K562 (cell line): ENCODE results near the gene FBXO10. TPM values are rescaled to one million over a fixed set of nuclear protein-coding genes. Genes with fewer than 3 reads are reported as not detected.

Experiments used
- CTBP1 ChIP-seq: fragments of 450-650 bp; IDR thresholded peaks from 2 replicates; pipeline ENCODE4 v1.6.1; 2016; ENCODE audit warnings: borderline replicate concordance
- ELF1 ChIP-seq: fragments of 200-800 bp; sonication (Bioruptor generic); IDR thresholded peaks from 2 replicates; pipeline ENCODE4 v1.6.1; 2016; ENCODE audit warnings: missing genetic modification characterization, missing compliant biosample characterization
- GTF3C2 ChIP-seq: IDR thresholded peaks from 3 replicates; pipeline ENCODE4 v1.6.1; 2011; ENCODE audit warnings: borderline replicate concordance, mild to moderate bottlenecking, moderate library complexity; ENCODE audit not compliant: insufficient read length; ENCODE audit errors: extremely low read depth
- PCBP1 ChIP-seq: fragments of 200-400 bp; formaldehyde crosslinking; IDR thresholded peaks from 2 replicates; pipeline ENCODE4 v1.6.1; 2018; ENCODE audit warnings: mild to moderate bottlenecking, low read depth, low read length; ENCODE audit not compliant: poor library complexity, severe bottlenecking
- SIRT6 ChIP-seq: IDR thresholded peaks from one replicate; pipeline ENCODE4 v1.6.1; 2012; ENCODE audit warnings: low read depth, mild to moderate bottlenecking, control low read depth, inconsistent platforms, low read length, moderate library complexity
- SMARCB1 ChIP-seq: IDR thresholded peaks from 2 replicates; pipeline ENCODE4 v1.6.1; 2011; ENCODE audit warnings: improper control_type of control experiment, low read depth; ENCODE audit not compliant: insufficient read length
- THRB ChIP-seq: fragments of 450-650 bp; formaldehyde crosslinking; conservative IDR thresholded peaks from 2 replicates; pipeline ENCODE4 v1.4.0; 2022; ENCODE audit warnings: mild to moderate bottlenecking, missing genetic modification characterization
- ZFPM2 ChIP-seq: fragments of 250-450 bp; sonication (Bioruptor Pico); IDR thresholded peaks from 2 replicates; pipeline ENCODE4 v1.5.1; 2022; ENCODE audit warnings: mild to moderate bottlenecking
- ZKSCAN8 ChIP-seq: fragments of 200-800 bp; sonication (Bioruptor generic); IDR thresholded peaks from 2 replicates; pipeline ENCODE4 v1.6.1; 2016; ENCODE audit warnings: missing genetic modification characterization, missing compliant biosample characterization
- ZNF140 ChIP-seq: fragments of 250-450 bp; sonication (Bioruptor Pico); IDR thresholded peaks from 2 replicates; pipeline ENCODE4 v1.8.0; 2021; ENCODE audit warnings: moderate library complexity, mild to moderate bottlenecking, inconsistent platforms
- ZNF239 ChIP-seq: fragments of 250-450 bp; sonication (Bioruptor Pico); IDR thresholded peaks from 2 replicates; pipeline ENCODE4 v1.4.0; 2020; ENCODE audit warnings: mild to moderate bottlenecking
- ZNF444 ChIP-seq: fragments of 250-450 bp; sonication (Bioruptor Pico); IDR thresholded peaks from 2 replicates; pipeline ENCODE4 v1.4.0; 2020; ENCODE audit warnings: mild to moderate bottlenecking, moderate library complexity
- ZNF76 ChIP-seq: fragments of 250-450 bp; sonication (Bioruptor Pico); IDR thresholded peaks from 2 replicates; pipeline ENCODE4 v1.4.0; 2020; ENCODE audit warnings: mild to moderate bottlenecking, moderate library complexity, borderline replicate concordance
- ZNF778 ChIP-seq: fragments of 450-650 bp; formaldehyde crosslinking; IDR thresholded peaks from 2 replicates; pipeline ENCODE4 v1.4.0; 2020; ENCODE audit warnings: mild to moderate bottlenecking, moderate library complexity
- polyA plus RNA-seq, 8 experiments: library from polyadenylated mRNA; depleted of rRNA in 4 of 8; stranded (reverse) in 5 of 8; unstranded in 3 of 8; fragments of >200 nt; fragmentation: Nextera tagmentation in 2 of 8; fragmentation: Illumina TruSeq in 1 of 8; extraction: Ambion mirVana in 2 of 8; extraction: Trizol in 1 of 8; gene quantifications; 2 replicates each; pipeline versions ENCODE4 v1.2.1 to v1.2.3, GENCODE V29; 2011 to 2014; ENCODE audit warnings: inconsistent platforms in 1 of 8, missing spikeins in 1 of 8
- total RNA-seq, 7 experiments: library from RNA; depleted of rRNA in 6 of 7; stranded (reverse); fragments of >200 nt in 6 of 7; fragmentation: Illumina TruSeq in 2 of 7; extraction: Trizol in 2 of 7; gene quantifications; 2 replicates each; pipeline versions ENCODE4 v1.2.1 to v1.2.3, GENCODE V29; 2011 to 2021; ENCODE audit warnings: low replicate concordance in 1 of 7
- TF ChIP-seq, protein P1 (sequence below): fragments of 250-450 bp; sonication (Bioruptor Pico); IDR thresholded peaks from 2 replicates; pipeline ENCODE4 v1.4.0; 2020; ENCODE audit warnings: mild to moderate bottlenecking, moderate library complexity, borderline replicate concordance
- TF ChIP-seq, protein P2 (sequence below): fragments of 250-450 bp; sonication (Bioruptor Pico); IDR thresholded peaks from 2 replicates; pipeline ENCODE4 v1.9.0; 2021; ENCODE audit warnings: mild to moderate bottlenecking, inconsistent platforms

Gene FBXO10
- total and polyA plus RNA-seq, 9 of the 15 experiments (the other 6 are each of a cell fraction or from before 2014, with no cell fraction given): 0.84 to 9.9 (median 6.0) TPM

GRCh38 chr9:37592108-37592951 is 16.1 kb upstream of the FBXO10 start, which contains the start of gene TOMM5 (continued):
- peak; percentile 22; the same call in 1 of the 2 replicates for TF ChIP-seq ZNF76 (CRISPR knock-in tag)
- peak; percentile 90; the same call in 1 of the 2 replicates for TF ChIP-seq CTBP1
- TF ChIP-seq ZNF778: no peak
- no peak for TF ChIP-seq THRB
- TF ChIP-seq, protein P1, sequence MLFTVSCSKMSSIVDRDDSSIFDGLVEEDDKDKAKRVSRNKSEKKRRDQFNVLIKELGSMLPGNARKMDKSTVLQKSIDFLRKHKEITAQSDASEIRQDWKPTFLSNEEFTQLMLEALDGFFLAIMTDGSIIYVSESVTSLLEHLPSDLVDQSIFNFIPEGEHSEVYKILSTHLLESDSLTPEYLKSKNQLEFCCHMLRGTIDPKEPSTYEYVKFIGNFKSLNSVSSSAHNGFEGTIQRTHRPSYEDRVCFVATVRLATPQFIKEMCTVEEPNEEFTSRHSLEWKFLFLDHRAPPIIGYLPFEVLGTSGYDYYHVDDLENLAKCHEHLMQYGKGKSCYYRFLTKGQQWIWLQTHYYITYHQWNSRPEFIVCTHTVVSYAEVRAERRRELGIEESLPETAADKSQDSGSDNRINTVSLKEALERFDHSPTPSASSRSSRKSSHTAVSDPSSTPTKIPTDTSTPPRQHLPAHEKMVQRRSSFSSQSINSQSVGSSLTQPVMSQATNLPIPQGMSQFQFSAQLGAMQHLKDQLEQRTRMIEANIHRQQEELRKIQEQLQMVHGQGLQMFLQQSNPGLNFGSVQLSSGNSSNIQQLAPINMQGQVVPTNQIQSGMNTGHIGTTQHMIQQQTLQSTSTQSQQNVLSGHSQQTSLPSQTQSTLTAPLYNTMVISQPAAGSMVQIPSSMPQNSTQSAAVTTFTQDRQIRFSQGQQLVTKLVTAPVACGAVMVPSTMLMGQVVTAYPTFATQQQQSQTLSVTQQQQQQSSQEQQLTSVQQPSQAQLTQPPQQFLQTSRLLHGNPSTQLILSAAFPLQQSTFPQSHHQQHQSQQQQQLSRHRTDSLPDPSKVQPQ (CRISPR knock-in tag): no peak
- no peak for TF ChIP-seq SMARCB1
- no peak for TF ChIP-seq GTF3C2
- no peak for TF ChIP-seq ZNF140 (CRISPR knock-in tag)
- TF ChIP-seq ELF1 (tag): peak; percentile 89
- no peak for TF ChIP-seq ZKSCAN8 (CRISPR knock-in tag)
- TF ChIP-seq ZNF444 (CRISPR knock-in tag): no peak
- TF ChIP-seq ZNF239: no peak
- no peak for TF ChIP-seq SIRT6
- TF ChIP-seq, protein P2, sequence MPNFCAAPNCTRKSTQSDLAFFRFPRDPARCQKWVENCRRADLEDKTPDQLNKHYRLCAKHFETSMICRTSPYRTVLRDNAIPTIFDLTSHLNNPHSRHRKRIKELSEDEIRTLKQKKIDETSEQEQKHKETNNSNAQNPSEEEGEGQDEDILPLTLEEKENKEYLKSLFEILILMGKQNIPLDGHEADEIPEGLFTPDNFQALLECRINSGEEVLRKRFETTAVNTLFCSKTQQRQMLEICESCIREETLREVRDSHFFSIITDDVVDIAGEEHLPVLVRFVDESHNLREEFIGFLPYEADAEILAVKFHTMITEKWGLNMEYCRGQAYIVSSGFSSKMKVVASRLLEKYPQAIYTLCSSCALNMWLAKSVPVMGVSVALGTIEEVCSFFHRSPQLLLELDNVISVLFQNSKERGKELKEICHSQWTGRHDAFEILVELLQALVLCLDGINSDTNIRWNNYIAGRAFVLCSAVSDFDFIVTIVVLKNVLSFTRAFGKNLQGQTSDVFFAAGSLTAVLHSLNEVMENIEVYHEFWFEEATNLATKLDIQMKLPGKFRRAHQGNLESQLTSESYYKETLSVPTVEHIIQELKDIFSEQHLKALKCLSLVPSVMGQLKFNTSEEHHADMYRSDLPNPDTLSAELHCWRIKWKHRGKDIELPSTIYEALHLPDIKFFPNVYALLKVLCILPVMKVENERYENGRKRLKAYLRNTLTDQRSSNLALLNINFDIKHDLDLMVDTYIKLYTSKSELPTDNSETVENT: peak; percentile 88
- no peak for TF ChIP-seq PCBP1
- TF ChIP-seq ZFPM2 (CRISPR knock-in tag): no peak
